ENCODE measurements around the gene KDM4B.
A peak's percentile ranks its signal among the peaks of the same experiment; 100 is the strongest.

- no peak for TF ChIP-seq CTCF (IDR thresholded peaks at IDR 0.05)
- no peak for TF ChIP-seq POLR2AphosphoS5 (IDR thresholded peaks at IDR 0.05; ENCODE audit: low read depth, low read length)
- no peak for TF ChIP-seq REST (IDR thresholded peaks at IDR 0.05; ENCODE audit: low read depth, low read length)
- no peak for TF ChIP-seq TAF1 (IDR thresholded peaks at IDR 0.05; ENCODE audit: borderline replicate concordance, low read depth, low read length)
- TF ChIP-seq PBX3 (IDR thresholded peaks at IDR 0.05): no peak
- no peak for TF ChIP-seq RXRA (IDR thresholded peaks at IDR 0.05; ENCODE audit: borderline replicate concordance, low read depth)
- TF ChIP-seq FOXM1 (IDR thresholded peaks at IDR 0.05; ENCODE audit: low read depth): no peak
- peak in 1 of 2 experiments; percentile 30; a peak in 1 of 4 replicates for TF ChIP-seq EP300 (IDR thresholded peaks at IDR 0.05; ENCODE audit: borderline replicate concordance in 1 of 2, low read depth in 1 of 2, low read length in 1 of 2)
- no peak for TF ChIP-seq GABPA (IDR thresholded peaks at IDR 0.05; ENCODE audit: low read depth)
These were observed 69.0 kb downstream of the KDM4B start for GRCh38 chr19:5037936-5038335.
